ENCODE measurements around the gene S1PR4.

DNA sequence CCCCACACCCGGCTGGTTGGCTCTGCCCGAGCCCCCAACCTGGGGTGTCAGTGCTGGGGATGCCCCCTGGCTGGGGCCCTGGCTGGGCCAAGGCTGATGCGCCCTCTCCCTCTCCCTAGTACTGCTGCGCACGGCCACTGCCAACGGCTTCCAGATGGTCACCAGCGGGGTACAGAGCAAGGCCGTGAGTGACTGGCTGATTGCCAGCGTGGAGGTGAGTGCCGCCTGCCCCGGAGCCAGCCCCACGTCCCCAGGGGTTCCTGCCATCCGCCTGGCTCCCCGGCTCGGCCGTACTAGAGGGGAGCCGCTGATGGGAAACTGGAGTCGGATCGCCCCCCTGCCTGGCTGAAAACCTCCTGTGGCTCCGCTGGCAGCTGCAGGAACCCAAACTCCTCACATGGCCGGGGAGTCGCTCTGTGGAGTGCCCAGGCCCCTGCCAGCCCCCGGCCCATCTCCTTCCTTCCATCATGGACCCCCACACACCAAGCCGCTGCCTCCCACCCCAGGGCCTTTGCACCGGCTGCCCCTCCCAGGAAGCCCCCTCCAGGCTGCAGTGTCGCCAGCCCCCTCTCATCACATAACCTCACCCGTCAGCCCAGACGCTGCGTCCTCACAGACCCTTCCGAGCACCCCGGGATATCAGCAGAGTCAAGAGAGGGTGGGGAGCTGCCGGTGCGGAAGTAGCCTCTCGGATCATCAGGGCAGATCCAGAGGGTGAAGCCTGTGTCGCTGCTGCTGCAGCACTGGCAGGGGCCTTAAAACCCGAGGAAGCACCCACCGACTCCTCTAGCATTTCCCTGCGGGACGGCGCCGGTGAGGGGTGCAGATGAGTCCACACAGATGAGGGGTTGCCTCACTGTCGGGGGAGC, 17.7 kb downstream of the S1PR4 start:
- no peak for TF ChIP-seq PHF8 (conservative IDR thresholded peaks at IDR 0.05; ENCODE audit: low read depth, low read length)
- TF ChIP-seq, protein P1, sequence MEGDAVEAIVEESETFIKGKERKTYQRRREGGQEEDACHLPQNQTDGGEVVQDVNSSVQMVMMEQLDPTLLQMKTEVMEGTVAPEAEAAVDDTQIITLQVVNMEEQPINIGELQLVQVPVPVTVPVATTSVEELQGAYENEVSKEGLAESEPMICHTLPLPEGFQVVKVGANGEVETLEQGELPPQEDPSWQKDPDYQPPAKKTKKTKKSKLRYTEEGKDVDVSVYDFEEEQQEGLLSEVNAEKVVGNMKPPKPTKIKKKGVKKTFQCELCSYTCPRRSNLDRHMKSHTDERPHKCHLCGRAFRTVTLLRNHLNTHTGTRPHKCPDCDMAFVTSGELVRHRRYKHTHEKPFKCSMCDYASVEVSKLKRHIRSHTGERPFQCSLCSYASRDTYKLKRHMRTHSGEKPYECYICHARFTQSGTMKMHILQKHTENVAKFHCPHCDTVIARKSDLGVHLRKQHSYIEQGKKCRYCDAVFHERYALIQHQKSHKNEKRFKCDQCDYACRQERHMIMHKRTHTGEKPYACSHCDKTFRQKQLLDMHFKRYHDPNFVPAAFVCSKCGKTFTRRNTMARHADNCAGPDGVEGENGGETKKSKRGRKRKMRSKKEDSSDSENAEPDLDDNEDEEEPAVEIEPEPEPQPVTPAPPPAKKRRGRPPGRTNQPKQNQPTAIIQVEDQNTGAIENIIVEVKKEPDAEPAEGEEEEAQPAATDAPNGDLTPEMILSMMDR (IDR thresholded peaks at IDR 0.05; ENCODE audit: control extremely low read depth in 1 of 3, insufficient read depth in 1 of 3, low read depth in 1 of 3, low read length in 3 of 3): no peak
- TF ChIP-seq, protein P2, sequence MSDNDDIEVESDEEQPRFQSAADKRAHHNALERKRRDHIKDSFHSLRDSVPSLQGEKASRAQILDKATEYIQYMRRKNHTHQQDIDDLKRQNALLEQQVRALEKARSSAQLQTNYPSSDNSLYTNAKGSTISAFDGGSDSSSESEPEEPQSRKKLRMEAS (IDR thresholded peaks at IDR 0.05): no peak
- no peak for TF ChIP-seq MAFK (IDR thresholded peaks at IDR 0.05; ENCODE audit: low read depth, low read length)
- no peak for TF ChIP-seq EGR1 (IDR thresholded peaks at IDR 0.05; ENCODE audit: borderline replicate concordance, low read depth, low read length)
- no peak for TF ChIP-seq ZNF274 (IDR thresholded peaks at IDR 0.05; ENCODE audit: borderline replicate concordance, extremely low read depth, low read length)
- no peak for TF ChIP-seq POLR2AphosphoS5 (IDR thresholded peaks at IDR 0.05; ENCODE audit: low read depth, low read length)
- TF ChIP-seq YY1 (IDR thresholded peaks at IDR 0.05; ENCODE audit: low read depth, low read length): no peak
- no peak for TF ChIP-seq TAF1 (IDR thresholded peaks at IDR 0.05; ENCODE audit: low read depth, low read length)
- no peak for TF ChIP-seq TEAD4 (IDR thresholded peaks at IDR 0.05; ENCODE audit: low read depth, low read length)
- no peak for TF ChIP-seq POLR2A (IDR thresholded peaks at IDR 0.05; ENCODE audit: control extremely low read depth in 1 of 2, low read depth in 2 of 2, low read length in 2 of 2)
- TF ChIP-seq JUND (IDR thresholded peaks at IDR 0.05; ENCODE audit: low read length): no peak
- no peak for TF ChIP-seq FOSL1 (IDR thresholded peaks at IDR 0.05; ENCODE audit: insufficient read depth, low read depth, low read length)
